CD4-positive, alpha-beta T cell treated with Interferon gamma for 1 hour (primary cell): ENCODE measurements around the gene KCTD4.
"Not testable (repeated sequence)": the region's sequence is repeated elsewhere in the genome, so short reads cannot be mapped to it uniquely, and the experiment has no call there.

Source experiments
- DNase-seq: peaks from one replicate; pipeline ENCODE4 v3.0.0-alpha.2; 2020

The KCTD4 gene

DNA sequence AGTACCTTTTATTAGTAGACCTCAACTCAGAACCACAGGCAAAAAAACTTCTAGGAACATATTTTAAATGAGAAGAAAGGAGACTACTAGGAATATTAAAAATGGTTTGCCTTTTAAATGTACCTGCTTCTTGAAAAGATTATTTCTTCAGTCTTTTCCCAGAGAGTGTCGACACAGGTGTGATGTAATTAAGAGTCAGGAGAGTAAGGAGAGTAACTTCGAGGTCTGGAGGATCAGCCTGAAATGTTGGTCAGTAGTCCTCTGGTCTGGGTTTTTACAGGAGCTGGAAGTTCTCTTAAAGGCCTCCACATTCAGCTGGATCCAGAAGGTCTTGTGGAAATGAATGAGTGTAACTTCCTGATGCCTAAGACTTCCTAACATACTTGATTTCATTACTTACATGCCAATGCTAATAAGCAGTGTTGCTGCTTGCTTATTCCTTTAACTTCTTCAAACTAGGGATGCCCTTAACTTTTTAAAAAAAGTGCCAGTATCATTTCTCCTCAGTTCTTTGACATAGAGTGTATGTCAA lies at the start of gene KCTD4:
Gene KCTD4 (minus strand): TSS at position 345 of the 532 bp plus-strand sequence. CDS start 6,478 bp downstream, outside the sequence.
- DNase-seq: no peak

DNA sequence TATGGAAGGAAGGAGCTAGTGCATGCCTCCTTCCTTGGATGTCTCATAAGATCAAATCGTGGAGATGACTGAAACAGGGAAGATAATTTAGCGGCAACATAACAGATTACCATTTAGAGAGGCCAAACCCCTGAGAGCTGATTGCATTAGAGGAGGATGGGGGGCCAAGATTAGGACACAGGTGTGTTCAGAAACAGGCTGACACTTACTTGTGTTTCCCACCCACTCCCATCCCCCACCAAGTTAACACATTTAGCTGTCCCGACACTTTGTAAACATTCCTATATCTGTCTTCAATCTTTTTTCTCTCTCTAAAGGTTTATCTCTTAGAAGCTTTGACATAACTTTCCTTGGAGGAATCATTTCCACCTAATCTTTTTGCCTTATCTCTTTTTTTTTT lies 48.8 kb upstream of the KCTD4 start:
- DNase-seq: no peak

DNA sequence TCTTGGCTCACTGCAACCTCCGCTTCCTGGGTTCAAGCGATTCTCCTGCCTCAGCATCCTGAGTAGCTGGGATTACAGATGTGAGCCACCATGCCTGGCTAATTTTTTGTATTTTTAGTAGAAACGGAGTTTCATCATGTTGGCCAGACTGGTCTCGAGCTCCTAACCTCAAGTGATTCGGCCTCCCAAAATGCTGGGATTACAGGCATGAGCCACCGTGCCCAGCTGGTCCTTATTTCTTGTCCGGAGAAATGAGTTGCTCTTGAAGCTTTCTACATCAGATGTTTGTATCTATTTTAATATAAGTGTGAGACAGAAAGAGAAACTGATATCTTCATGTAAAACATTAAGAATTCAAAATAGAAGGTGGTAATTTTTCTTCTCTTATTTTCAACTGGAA lies 43.9 kb upstream of the KCTD4 start:
- not testable (repeated sequence) for DNase-seq

DNA sequence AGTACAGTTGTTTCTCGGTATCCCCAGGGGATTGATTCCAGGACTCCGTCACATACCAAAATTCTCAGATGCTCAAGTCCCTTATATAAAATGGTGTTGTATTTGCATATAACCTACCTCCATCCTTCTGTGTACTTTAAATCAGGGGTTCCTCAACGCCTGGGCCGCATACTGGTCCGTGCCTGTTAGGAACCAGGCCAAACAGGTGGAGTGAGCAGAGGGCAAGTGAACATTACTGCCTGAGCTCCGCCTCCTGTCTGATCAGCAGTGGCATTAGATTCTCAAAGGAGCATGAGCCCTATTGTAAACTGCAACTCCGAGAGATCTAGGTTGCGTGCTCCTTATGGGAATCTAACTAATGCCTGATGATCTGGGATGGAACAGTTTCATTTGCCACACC lies 42.2 kb upstream of the KCTD4 start:
- DNase-seq: no peak

DNA sequence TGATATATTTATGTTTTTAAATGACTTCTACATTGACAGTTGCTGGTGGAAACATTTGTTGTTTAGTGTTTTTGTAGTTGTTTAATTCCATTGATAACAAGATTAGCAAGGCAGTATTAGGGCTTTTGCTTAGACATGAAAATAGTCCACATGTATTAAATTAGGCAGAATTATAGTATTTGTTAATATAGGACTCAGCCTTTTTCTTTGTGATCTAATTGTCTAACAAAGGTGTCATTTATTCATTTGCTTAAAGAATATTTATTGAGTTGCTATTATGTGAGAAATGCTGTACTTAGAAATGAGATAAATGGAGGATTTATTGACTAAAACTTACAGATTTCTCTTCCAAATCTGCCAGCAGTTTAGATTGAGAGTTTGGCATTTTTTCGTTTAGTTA lies 41.7 kb upstream of the KCTD4 start:
- DNase-seq: no peak

DNA sequence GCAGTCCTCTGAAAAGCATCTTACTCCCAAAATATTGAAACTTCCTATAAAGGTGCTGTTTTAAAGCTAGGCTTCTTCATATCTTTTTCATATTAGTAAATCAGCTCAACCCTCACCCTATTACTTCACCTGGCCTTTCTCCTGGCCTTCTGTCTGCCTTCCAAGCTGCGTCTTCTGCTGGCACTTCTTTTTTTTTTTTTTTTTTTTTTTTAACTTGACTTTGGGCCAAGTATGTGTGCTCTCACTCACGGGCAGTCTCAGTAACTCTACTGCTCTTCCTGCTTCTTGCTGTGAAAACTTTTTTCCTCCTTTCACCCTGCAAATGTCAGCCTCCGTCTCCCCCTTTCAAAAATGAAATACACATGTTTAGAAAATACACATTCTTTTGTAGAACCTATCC lies 41.2 kb upstream of the KCTD4 start:
- DNase-seq: no peak

DNA sequence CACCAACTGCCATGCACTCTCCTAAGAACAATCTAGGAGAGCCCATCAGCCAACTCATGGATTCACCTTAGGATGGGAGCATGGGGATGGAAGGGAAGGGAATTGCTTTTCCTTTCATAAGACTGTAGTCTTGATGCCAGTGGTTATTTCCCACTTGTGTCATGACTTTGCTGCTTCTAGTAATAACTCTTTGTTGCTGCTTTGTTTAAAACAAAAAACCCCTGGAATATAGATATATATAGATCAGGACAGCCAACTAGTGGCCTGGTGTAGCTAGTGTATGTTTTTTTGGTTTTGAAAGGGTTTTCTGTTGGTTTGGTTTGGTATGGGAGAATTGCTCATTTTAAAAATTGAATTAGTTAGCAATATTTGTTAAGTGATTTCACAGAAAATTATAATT lies 39.3 kb upstream of the KCTD4 start:
- no peak for DNase-seq

DNA sequence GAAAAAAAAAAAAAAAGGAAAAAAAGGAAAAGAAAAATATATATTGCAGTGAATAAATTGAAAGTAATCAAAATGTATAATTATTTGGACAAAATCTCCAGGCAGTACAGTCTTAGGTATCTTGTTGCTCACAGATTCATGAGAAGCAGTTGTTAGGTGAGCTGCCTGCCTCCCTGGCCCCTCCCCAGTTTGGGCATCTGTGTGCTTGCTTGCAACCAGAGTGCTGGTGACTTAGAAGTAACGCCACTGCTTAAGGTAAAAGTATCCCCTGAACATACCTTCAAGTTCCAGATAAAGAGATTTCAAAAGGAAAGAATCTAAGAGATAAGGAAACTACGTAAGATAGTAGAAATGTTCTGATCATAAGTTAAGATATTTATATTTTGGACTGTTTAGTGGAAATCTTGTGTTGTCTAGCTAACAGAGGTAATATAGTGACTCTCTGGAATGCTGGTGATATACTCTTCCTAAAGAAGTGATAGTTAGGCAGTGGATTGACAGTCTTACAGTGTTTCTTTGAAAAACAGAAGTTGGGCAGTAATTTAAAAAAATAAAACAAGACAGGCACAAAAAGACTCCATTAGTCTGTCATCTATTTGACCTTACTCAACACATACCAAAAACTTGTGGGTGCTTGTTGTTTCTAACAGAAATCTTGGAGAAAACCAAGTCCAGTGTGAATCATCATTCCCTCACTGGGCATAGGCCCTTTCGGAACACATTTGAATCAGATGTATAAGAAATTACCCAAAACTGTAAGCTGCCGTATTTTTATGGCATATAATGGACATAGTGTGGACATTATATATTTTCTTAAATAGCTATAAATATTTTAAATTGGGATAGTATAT lies 38.3 kb upstream of the KCTD4 start:
- no peak for DNase-seq

DNA sequence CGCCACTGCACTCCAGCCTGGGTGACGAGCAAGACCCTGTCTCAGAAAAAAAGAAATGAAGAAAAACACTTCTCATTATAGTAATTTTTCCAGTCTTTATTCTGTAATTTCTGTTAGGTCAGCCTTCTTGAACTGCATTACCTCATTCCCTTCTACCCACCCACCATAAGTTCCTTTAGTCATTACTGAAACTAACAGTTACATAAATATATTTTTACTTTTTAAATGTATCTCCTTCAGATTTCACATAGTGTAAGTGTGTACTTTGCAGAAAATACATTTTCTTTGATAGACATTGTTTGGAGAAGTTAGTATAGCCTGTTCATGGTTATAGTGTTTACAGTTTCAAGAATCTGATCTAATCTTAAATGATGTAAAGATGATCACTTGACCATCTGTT lies 31.7 kb upstream of the KCTD4 start:
- DNase-seq: no peak

DNA sequence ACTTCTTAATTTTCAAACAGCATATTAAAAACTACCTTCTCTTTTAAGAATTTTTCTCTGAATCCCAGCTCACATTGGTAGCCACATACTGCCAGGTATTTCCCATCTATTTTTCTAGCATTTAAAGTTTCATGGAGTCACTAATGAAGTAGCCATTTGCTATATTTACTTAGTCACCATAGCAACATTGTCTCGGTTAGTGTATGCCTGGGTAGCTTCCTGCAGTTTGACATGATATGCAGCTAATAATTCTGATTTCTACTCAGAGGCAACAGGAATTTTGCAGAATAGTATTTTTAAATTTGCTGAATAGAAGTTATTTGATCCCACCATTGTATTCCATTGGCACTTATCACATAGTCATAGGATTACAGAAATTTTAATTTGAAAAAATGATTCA lies 30.9 kb upstream of the KCTD4 start:
- no peak for DNase-seq

DNA sequence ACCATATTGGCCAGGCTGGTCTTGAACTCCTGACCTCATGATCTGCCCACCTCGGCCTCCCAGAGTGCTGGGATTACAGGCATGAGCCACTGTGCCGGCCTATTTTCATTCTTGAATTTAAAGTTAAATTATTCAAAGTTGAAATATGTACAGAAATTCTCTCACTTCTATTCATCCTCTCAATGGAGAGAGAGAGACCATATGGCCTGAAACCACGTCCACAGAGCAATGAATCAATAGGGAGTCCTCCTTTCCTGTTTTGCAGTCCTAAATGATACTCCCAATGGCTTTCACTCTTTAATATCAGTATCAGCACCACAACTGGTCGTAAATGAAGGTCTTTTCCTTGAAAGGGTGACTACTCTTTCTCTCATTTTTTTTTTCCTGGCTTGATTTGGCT lies 30.5 kb upstream of the KCTD4 start:
- DNase-seq: no peak

DNA sequence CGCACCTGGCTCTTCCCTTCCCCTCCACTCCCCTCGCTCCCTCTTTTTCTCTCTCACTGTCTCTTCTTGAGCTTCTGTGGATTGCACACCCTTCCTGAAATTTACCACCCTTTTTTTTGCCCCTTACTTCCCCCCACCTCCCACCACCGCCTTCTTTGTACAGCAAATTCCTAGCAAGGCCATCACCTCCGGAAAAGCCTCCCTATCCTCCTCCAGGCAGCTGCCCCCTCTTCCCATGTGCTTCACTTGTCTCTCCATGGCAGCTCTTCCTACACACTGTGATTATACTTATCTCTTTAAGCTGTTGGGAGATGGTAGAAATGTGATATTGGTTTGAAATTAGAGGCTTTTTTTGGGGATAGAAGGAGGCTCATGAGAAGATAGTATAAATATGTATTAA lies 28.3 kb upstream of the KCTD4 start:
- no peak for DNase-seq

DNA sequence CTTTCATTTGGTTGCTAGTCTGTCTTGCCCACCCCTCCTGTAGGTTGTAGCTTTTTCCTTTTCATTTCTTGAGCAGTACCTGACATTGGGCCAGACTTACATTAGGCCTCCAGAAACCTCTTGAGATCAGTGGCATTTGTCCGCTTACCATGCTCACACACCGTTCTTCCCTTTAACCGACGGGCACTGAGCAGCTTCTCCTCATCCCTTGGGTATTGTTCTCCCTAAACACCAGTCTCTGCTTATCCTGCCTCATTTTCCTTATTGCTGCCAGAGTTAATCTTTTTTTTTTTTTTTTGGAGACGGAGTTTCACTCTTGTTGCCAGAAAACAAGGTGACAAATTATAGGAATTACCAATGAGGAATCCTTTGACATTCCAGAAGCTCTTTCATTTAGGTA lies 27.2 kb upstream of the KCTD4 start:
- no peak for DNase-seq

DNA sequence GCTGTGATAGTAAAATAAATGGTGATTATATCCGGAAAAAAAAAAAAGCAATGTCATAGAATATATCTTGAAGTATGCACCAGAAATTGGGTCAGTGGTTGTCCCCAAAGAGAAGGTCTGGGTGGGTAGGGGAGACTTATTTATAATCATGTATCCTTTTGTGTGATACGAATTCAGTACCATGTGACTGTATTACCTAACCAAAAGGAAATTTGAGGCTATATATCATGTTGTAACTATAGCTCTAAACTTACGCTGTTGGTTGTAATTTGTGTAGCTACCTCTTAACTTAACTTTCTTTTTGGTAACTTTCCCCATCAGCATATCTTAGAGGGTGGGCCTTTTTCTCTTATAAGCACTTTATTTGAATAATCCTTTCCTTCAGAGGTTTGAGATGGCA lies 25.2 kb upstream of the KCTD4 start:
- no peak for DNase-seq

DNA sequence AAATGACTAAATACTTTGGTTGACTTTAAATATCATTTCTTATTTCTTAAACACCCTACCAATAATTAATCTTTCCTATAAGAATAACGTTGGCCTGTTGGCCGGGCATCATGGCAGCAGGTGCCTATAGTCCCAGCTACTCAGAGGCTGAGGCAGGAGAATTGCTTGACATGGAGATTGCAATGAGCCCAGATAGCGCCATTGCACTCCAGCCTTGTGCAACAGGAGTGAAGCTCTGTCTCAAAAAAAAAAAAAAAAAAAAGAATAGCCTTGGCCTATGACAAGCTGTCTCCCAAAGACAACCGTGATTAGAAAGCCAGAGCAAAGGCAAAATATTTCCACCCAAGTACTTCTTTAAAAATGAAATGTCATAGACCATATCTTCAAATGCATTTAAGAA lies 24.5 kb upstream of the KCTD4 start:
- no peak for DNase-seq

DNA sequence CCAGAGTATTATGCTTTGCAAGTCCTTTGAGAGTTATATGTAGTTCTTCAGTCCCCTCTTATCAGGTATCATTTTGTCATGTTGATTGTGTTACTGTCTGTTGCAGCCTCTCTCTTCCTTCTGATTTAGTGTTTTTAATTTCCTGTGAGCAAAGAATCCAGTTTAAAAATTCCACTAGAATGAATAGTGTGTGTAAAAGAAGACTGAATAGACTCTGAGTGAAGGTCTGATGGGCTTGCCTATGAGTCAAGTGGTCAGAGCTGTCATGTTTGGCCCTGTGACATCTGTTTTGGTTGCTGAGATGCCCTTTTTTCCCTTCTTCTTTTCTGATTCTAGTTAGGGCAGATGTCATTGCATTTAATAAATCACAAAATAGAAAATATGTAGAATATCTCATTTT lies 23.3 kb upstream of the KCTD4 start:
- DNase-seq: no peak

DNA sequence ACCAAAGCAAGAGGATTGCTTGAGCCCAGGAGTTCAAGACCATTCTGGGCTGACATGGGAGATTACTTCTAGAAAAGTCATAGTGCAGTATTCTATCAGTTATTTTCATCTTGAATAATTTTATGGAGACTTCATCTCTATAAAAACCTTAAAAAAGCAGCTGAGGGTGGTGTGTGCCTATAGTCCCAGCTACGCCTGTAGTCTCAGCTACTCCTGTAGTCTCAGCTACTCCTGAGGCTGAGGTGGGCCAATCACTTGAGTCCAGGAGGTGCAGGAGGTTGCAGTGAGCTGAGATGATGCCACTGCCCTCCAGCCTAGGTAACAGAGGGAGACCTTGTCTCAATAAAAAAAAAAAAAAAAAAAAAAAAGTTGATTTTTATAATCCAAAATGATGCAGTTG lies 22.1 kb upstream of the KCTD4 start:
- DNase-seq: no peak

DNA sequence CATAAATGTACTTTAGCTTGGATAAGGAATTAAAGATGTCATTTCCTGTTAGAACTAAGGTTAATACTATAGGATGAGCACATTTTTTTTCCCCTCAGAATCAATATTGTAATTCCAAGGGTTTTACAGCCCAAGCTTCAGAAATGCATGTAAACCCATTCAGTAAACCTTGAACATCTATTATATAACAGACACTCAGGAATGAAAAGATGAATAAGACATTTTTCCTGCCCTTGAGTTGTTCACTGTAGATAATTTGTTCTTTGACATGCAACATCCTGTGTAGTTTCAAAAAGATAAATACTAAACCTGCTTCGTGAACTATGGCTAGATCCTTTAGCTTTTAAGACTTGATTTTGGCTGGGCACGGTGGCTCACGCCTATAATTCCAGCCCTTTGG lies 21.7 kb upstream of the KCTD4 start:
- DNase-seq: no peak

DNA sequence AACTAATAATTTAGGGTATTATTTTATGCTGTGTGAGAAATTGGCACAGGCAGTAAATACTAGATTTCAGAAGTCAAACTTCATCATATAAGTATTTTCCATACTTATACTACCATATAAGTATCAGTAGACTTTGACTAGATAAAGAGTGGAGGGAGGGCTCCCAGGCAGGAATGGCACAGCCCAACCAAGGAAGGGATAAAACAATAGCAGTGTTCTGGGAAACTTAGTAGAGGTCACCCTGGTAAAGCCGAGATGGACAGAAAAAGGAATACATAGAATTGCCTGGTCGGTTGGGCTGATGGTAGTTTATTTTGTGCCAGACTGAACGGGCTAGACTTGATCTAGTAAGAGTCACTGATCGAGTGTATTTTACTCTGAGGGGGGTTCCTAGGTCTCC lies 19.6 kb upstream of the KCTD4 start:
- DNase-seq: no peak

DNA sequence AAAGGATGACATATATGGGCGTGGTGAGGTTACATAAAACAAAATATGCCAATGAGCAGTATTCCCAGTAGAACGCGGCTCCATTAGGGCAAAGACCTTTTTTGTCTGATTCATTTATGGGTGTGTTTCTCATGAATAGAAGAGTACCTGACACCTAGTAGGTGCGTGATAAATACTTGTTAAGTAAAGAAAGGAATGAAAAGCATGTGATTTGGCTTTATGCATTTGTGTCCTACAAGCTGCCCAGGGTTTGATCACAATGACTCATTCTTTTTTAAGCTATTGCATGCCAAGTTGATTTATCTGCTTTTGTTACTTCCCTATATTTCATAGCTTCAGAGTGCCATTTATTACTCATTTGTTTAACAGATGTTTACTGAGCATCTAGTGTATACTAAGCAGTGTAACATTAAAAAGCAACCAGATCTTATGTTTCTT lies 19.1 kb upstream of the KCTD4 start:
- no peak for DNase-seq

DNA sequence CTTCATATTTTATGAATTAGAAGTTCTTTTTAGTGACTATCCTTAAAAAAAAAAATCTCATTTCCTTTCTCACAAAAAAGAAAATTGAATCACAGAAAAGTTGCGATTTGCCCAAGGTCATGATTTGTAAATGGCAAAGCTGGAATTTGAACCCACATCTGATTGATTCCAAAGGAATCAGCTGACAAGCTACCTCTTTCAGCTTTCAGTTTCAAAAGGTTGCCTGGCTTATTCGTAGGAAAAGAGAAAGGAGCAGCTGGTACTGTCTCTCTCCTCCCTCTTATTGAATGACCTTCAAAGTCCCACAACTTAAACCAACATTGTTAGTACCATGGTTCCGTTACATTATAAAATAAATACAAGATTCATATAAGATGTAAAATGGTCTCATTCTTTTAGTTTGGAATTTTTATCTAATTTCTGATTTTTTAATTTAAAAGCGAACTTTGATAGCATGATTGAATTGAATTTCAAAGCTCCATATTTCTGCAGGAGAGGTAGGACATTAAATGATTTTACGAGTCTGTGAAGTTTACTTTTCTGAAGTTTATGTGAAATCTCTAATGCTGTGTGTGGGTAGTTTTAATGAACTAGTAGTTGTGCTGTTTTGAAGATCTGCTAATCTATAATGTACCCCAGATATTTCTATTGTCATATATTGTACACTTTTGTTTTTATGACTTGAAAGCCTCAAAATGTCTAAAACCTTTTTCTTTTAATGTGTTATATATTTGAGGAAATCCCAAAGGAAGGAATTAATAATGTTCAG lies 18.5 kb upstream of the KCTD4 start:
- DNase-seq: no peak

DNA sequence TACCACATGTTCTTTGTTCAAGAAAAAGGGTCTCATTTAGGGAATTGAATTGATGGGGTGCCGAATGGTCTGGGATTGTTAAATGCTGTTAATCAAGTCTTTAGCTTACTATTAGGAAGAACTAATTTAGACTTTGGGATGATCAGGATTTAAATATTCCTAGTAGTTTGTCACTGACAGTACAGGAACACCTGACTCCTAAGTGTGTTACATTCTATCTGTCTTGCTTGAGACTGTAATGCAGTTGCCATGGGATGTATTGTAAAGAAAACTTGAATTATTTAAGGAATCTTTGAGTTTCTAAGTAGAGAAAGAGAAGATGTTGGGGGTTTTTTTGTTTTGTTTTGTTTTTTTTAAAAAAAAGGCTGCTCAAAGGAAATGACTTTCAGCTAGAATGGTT lies 17.8 kb upstream of the KCTD4 start:
- no peak for DNase-seq

DNA sequence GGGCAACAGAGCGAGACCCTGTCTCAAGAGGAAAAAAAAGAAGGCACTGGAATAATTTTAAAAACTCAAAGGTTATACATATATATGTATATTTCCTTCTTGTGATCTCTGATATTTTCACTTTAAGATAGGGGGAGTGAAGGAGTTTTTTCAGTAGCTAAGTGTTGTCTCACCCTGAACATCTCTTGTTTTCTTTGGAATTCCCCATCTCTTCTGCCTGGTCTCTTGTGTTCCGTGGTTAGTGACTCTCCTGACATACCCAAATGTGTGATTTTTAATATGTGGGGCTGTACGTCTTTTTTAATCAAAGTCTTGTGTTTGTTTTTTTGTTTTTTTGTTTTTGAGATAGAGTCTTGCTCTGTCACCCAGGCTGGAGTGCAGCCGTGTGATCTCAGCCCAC lies 15.3 kb upstream of the KCTD4 start:
- no peak for DNase-seq

DNA sequence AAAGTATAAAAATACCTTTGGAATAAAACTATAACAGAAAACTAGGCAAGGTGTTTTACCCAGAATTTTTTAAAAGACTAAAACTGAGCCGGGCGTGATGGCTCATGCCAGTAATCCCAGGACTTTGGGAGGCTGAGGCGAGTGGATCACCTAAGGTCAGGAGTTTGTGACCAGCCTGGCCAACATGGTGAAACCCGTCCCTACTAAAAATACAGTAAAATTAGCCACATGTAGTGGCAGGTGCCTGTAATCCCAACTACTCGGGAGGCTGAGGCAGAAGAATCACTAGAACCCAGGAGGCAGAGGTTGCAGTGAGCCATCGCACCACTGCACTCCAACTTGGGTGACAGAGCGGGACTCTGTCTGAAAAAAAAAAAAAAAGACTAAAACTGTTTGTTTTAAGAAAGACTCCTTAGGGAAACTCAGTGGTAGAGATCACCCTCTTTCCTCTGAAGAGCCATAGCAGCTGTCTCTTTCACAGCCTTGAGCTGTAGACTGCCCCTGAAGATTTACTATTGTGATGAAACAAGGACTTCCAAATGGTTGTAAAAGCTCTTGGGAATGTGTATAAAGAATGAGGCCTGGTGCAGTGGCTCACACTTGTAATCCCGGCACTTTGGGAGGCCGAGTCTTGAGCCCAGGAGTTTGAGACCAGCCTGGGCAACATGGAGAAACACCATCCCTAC lies 14.7 kb upstream of the KCTD4 start:
- DNase-seq: no peak
